HG03025 (cell line): ENCODE results near the gene HOMER3.

Experiments
- ATAC-seq: cut with Tn5 transposase; IDR thresholded peaks from one replicate; pipeline ENCODE4 v1.9.1; 2021; ENCODE audit warnings: mild to moderate bottlenecking, moderate library complexity; ENCODE audit not compliant: unreplicated experiment, low FRiP score

Gene HOMER3

DNA sequence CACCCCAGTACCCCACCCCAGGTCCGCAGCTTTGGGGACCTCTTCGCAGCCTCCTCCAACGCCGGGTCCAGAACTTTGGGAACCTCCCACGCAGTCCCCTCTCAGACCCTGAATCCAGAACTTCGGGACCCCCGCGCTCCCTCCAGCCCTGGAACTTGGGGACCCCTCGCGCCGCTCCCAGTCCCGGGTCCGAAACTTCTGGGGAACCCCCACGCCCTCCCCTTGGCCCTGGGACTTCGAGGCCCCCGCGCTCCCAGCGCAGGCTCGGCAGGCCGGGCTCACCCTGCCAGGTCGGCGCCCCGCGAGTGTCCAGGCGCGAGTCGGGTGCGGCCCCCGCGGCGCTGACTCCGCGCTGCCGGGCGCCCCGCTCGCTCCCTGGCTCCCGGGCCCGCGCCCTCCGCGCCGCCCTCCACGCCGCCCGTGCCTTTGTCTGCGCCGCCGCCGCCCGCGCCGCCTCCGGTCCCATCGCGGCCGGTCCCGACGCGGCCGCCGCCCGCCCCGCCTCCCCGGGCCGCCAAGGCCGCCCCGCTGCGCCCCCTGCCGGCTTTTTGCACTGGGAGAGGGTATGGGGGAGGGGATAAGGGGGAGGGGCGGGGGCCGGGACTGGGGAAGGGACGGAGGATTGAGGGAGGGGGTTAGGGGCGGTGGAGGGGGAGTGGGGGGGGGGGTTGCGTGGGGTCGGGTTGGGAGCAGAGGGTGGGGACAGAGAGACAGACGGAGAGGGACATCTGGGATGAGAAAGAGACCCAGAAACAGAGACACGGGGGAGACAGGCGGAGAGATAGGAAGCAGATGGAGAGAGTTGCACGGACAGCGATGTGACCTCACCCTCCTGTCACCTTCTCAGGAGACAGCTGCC, at the start of gene HOMER3:
Gene HOMER3 (minus strand): TSS at position 449 of the 859 bp plus-strand sequence. CDS start 2,235 bp downstream, outside the sequence.
- ATAC-seq: no peak

DNA sequence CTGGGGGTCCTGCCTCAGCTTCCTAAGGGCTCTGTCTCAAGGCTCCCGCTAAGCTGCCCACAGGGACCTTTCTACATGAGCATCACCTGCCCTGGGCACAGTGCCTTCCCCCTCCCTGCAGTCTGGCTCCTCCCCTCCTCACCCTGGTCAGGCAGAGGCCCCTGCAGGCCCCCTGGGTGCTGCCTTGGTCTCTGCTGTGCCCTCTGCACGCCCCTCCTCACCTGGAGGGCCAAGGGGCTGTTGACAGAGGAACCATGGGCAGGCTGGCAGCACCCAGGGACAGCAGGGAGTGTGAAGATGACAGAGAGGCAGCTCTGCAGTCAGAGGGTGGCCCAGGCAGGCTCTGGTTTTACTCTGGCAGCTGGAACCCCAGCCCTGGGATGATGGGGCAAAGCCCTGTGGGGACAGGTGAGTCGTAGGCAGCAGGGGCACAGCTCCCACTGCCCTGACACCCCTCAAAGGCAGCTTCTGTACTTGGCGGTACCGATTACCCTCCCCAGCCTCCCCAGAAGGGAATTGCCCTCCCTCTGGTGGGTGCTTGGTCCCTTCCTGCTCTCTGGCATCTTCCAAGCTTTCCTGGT, 49.2 kb upstream of the HOMER3 start:
- no peak for ATAC-seq

GRCh38 chr19:18989316-18989715, 48.3 kb upstream of the HOMER3 start:
- ATAC-seq: no peak

DNA sequence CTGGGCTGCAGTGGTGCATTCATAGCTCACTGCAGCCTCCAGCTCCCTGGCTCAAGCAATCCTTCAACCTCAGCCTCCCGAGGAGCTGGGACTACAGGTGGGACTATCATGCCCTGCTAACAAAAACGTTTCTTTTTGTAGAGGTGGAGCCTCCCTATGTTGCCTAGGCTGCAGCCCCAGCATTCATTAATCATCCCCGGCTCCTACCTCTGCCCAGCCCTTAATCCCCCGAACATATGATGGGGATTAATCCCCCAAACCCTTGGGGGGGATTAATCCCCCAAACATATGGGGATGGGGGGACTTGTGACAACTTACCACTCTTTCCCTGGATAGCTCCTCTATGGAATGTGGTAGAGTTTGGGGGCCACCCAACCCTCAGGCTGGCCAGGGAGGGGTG, 46.4 kb upstream of the HOMER3 start:
- no peak for ATAC-seq

GRCh38 chr19:18985257-18985656, 44.2 kb upstream of the HOMER3 start:
- ATAC-seq: no peak

GRCh38 chr19:18984251-18984650, 43.2 kb upstream of the HOMER3 start:
- ATAC-seq: no peak

GRCh38 chr19:18982669-18983068, 41.7 kb upstream of the HOMER3 start:
- no peak for ATAC-seq

GRCh38 chr19:18980432-18981020, 39.5 kb upstream of the HOMER3 start:
- no peak for ATAC-seq

- no peak for ATAC-seq
These were observed 37.6 kb upstream of the HOMER3 start for GRCh38 chr19:18978616-18979015.

GRCh38 chr19:18975869-18976268, 34.9 kb upstream of the HOMER3 start:
- ATAC-seq: no peak

- no peak for ATAC-seq
These were observed 34.0 kb upstream of the HOMER3 start for GRCh38 chr19:18975011-18975410.

- ATAC-seq: no peak
These were observed 31.8 kb upstream of the HOMER3 start for GRCh38 chr19:18972851-18973250.

DNA sequence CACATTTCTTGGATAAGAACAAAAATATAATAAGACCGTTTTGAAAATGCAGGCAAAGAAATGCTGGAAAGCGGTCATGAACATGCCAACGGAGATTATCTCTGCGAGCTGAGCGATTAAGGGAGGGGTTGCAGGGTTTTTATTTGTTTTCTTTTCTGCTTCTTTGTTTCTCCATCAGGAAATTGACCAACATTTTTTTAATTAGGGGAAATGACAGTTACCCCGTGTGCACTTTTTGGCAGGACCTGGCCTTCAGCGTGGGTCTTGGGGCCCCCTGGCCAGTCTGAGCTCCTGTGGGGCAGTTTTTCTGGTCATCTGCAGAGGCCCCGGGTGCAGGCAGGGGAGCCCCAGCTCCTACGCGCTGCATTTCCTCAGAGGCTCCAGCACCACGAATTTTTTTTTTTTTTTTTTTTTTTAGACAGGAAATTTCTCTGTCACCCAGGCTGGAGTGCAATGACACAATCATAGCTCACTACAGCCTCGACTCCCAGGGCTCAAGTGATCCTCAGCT, 31.3 kb upstream of the HOMER3 start:
- no peak for ATAC-seq

DNA sequence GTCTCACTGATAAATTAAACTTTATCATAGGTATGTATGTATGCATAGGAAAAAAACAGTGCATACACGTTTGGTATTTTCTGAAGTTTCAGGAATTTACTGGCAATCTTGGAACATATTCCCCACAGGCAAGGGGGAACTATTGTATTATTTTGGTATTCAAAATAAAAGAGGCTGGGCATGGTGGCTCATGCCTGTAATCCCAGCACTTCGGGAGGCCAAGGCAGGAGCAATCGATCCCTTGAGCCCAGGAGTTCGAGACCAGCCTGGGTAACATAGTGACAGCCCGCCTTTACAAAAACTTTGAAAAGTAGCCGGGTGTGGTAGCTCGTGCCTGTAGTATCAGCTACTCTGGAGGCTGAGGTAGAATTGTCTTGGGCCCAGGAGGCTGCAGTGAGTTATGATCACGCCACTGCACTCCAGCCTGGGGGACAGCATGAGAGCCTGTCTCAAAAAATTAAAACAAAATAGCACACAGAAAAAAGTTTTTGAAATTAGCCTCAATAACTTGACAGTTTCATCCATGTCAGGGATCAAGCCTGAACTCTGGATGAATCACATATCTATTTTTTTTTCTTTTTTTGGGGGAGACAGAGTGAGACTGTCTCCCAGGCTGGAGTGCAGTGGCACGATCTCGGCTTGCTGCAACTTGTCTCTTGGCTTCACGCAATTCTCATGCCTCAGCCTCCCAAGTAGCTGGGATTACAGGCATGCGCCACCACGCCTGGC, 29.1 kb upstream of the HOMER3 start:
- ATAC-seq: no peak

GRCh38 chr19:18967358-18968146, 26.5 kb upstream of the HOMER3 start:
- ATAC-seq: no peak

- ATAC-seq: no peak
These were observed 25.3 kb upstream of the HOMER3 start for GRCh38 chr19:18966307-18966706.

DNA sequence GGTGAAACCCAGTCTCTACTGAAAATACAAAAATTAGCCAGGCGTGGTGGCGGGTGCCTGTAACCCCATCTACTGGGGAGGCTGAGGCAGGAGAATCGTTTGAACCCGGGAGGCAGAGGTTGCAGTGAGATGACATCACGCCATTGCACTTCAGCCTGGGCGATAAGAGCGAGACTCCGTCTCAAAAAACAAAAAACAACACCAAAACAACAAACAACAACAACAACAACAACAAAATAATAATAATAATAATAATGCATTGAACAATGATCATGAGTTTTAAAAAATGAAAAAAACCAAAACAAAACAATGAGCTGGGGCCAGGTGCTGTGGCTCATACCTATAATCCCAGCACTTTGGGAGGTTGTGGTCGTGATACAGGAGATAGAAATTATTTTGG, 23.1 kb upstream of the HOMER3 start:
- ATAC-seq: no peak

DNA sequence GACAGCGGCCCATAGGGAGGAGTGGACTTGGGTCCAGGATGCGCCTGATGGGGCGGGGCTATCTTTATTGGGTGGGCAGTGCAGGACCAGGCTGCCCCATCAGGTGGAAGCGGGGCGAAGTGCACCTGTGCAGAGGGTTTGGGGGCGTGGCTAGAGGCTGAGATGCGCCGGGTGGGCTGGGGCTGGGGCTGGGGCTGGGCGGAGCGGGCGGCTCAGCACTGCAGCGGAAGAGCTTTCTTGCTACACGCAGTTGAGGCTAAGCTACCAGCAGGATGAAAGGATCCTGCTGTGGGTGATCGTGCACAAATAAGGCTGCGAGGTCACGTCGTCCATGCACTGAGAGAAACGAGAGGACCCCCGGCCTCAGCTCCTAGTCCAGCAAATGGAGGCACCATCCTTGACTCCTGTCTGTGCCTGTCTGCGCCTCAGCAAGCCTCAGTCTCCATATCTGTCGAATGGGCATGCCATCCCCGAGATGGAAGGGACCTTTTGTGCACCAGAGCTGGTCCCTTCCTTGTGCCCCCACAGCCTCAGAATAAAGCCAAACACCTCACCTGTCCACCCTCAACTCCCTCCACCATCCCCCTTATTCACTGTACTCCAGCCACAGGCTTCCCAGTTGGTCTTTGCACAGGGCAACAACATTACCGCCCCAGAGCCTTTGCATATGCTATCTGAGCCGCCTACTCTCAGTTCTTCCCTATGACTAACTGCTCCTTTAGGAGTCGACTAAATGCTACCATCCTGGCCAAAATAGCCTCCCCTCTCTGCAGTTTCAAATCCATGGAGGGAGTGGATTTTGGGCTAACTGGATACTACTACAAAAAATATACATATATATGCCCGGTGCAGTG, 21.0 kb upstream of the HOMER3 start:
- no peak for ATAC-seq

DNA sequence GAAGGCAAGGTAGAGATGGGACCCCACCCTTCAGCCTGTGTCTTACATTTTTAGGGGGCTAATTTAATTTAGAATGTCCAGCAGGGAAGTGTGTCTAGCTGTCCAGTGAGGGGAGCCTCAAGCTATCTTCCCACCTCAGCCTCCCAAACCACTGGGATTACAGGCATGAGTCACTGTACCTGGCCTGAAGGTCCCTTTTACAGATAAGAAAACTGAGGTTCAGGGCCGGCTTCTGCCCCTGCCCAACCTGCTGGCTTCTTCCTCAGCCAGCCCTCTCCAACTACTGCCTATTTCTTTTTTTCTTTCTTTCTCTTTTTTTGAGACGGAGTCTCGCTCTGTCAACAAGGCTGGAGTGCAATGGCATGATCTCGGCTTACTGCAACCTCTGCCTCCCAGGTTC, 19.4 kb upstream of the HOMER3 start:
- no peak for ATAC-seq
